HG02970 (cell line): ENCODE measurements around the gene SMPD3.

Experiments used
- ATAC-seq: cut with Tn5 transposase; IDR thresholded peaks from one replicate; pipeline ENCODE4 v1.9.1; 2021; ENCODE audit warnings: mild to moderate bottlenecking, moderate library complexity, moderate number of reproducible peaks; ENCODE audit not compliant: unreplicated experiment, low FRiP score

Gene SMPD3

DNA sequence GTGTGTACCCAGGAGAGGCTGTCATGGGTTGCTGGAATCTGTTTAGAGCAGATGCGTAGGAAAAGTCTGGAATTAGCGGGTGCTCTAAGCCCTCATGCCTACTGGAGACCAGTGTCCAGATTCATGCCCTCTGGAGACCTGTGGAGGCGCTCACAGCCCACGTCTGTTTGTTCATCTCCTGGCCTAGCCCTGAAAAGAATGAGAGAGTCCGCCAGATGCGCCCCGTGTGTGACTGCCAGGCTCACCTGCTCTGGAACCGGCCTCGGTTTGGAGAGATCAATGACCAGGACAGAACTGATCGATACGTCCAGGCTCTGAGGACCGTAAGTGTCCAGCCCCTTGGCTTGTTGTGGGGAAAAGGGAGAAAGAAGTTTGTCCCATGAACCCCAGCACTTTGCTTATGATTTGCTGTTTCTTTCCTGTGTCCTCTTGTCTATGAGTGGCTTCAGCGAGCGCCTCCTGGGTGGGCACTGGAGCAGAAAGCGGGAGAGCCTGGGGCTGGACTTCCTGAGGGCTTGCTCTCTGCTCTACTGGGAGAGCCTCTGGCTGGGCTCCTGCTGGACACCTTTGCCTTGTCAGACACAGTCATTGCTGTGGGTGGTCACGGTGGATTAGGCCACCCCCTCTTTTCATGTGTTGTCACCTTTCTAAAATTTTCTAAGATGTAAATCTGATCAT is 102.2 kb downstream of the SMPD3 start:
- no peak for ATAC-seq

DNA sequence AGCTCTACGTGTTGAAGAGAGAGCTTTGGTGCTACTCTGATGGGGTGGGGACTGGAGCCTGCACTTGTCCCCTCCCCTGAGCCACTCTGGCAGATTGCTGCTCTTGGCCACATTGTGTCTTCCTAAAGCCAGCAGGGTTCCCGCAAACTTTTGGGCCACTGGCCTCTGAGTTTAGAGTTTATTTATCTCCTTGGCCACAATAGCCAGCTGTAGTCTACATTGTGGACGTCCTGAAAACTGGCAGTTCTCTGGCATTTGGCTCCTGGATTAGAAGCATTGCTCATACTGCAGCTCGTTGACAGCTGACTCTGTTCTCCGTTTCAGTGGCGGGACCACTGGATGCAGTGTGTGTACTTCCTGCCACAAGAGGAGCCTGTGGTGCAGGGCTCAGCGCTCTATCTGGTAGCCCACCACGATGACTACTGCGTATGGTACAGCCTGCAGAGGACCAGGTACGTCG is 102.9 kb downstream of the SMPD3 start:
- no peak for ATAC-seq

DNA sequence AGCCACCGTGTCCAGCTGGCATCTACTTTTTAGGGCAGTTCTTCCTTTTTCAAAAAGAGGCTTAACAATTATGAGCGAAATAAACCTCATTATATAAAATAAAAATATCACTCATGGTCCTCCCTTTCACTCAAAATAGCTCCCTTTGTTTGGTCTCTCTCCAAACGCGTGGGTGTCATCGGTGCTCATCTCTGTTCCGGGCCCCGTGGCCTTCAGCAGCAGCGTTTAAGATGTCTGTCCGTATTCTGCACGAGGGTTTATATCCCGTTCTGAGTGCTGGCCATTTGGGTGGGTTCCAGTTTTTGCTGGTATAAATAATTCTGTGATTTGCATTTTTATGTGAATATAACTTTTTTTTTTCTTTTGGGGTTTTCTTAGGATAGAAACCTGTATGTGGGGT is 104.1 kb downstream of the SMPD3 start:
- ATAC-seq, result no peak

DNA sequence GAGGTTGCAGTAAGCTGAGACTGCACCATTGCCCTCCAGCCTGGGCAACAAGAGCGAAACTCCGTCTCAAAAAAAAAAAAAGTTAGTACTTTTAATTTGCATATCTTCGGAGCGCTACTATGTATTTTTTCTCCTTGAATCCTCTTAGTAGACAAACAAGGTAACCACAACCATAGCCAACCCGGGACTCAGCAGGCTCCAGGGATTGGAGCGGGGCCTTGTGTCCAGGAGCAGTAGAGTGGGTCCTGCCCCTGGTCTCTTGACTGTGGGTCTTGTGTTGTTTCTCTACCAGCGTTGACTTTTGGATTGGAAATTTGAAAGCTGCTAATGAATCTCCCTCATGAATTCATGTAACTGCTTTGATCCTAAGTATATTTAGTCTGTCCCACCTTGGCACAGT is 105.2 kb downstream of the SMPD3 start:
- no peak for ATAC-seq

DNA sequence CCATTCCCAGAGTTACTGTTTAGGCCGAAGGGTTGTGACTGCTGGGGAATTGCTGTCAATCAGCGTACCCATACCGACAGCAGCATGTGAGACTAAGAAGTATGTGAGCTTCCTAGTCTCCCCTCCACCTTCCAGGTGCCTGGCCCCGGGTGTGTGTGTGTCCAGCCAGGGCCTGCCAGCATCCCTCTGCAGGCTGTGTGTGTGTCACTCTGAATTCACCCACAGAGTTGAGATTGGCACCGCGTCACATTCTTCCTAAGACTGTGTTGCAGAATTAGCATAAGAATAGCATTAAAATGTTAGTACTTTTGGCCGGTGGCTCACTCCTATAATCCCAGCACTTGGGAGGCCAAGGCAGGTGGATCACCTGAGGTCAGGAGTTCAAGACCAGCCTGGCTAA is 105.7 kb downstream of the SMPD3 start:
- no peak for ATAC-seq

DNA sequence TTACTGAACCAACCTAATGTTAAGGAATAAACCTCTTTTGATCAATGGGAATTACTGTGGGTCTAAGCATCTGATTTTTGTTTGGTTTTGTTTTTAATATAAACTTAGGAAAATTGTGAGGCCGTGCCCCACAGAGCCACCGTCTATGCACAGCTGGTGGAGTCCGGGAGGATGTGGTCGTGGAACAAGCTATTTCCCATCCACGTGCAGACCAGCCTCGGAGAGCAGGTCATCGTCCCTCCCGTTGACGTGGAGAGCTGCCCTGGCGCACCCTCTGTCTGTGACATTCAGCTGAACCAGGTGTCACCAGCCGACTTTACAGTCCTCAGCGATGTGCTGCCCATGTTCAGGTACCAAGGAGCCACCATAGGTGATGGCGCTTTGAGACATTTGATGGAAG is 109.1 kb downstream of the SMPD3 start:
- no peak for ATAC-seq

DNA sequence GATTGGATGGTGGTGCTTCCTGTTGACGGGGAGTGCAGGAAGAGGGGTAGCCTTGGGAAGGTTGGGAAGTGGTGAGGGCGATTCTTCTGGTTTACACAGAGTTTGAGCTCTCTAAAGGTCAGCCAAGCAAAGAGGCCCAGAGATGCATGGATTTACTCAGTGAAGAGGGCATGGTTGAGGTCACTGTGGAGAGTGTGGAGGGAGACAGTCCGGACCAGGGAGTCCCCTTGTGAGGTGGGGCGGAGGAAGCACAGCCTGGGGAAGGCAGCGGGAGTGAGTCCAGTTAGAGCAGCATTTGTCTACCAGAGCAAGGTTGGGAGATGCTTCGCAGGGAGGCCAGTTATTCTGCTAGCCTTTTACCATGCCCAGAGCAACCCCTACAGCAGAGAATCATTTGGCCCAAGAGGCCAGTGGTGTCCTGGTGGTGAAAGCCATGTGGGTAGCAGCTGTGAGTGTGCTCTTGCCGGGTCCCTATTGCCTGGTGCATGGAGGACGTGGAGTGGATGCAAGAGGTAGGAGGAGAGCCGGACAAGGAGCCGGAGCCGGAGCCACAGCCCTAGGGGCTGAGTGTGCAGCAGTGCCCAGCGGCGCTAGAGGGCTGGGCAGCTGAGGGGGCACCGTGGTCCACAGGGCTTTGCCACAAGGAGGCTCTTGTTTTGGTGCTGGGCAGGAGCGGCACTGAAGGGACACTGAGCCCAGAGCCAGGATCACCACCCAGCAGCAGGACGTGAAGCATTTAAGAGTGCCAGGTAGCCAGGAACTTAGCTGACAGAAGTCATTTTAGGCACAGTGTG is 109.8 kb downstream of the SMPD3 start:
- no peak for ATAC-seq

DNA sequence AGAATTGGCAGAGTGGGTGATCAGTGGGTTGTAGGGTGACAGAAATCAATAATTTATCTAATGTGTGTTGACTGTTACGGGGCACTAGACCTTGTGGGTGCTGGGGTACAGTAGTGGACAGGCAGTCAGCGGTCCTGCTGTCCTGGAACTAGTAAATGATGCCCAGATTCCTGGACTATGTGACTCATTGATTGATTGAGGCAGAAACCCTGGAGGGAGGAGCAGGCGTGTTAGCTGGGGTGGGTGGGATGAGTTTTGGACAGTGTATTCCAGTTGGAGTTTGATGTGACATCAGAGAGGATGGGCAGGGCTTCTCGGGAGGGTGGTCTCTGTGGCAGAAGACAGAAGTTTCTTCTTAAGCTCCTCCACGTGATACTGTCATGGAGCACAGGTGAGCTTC is 113.1 kb downstream of the SMPD3 start:
- no peak for ATAC-seq

DNA sequence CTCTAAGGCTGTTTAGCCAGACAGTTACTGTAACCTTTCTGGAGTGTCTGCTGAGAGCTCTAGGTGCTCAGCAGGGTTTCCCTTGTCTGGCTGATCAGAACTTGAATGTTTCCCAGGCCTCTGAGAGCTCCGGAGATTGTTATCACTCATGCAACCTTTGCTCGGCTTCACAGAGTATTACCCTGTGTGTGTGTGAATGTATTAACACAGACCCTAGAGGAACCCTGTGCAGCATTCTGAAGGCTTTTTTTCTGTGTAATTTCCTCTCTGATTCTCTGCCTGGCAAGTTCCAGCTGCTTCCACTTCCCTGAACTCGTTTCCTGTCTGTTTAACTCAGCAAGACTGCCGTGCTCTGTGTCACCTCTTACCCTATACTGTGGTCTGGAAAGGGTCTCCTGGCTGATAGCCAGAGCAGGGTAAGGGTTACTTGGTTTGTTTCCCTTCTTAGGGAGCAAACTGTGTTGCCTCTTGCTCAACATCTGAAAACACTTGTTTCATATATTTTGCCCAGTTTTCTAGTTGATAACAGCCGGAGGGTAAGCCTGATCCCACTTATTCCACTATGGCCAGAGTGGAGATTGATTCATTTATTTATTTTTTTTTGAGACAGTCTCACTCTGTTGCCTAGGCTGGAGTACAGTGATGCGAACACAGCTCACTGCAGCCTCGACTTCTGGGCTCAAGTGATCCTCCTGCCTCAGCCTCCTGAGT is 115.7 kb downstream of the SMPD3 start:
- no peak for ATAC-seq

DNA sequence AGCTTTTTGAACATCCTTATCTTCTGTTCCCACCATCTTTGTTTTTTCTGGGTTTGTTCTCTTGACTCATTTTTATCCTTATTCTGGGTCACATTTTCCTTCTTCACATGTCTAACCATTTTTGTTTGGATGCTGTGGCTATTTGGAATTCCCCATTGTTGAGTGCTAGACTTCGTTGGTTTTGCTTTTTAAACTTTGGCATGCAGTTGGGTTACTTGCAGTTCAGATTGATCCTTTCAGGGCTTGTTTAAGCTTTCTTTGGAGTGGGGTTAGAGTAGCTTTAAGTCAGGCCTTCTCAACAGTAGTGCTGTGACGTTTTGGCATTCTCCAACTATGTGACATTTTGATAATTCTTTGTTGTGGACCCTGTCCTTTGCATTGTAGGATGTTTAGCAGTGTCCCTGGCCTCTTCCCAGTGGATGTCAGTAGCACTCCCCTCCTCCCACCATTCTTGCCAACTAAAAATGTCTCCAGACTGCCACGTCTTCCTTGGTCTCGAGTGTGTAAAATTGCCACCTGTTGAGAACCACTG is 116.4 kb downstream of the SMPD3 start:
- no peak for ATAC-seq

DNA sequence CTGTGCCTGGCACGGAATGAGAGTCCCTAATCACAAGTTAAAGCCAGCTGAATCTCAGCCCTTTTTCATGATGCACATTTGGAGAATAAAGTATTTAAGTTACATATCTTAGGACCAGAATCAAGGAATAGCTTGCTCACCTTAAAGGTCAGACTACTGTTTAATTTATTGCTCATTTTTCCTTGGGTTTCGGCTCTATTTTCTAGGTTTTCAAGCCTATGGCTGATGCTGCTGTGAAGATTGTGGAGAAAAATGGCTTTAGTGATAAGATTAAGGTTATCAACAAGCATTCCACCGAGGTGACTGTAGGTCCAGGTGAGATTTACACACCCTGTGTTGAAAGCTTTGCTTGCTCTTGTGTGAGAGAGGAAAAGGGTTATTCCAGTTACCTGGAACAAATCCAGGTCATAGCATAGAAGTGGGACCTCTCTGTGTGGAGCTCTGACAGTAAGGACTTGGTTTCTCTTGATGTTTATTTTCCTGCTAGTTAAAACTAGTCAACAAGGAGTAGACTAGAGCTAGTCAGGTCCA is 119.4 kb downstream of the SMPD3 start:
- no peak for ATAC-seq

DNA sequence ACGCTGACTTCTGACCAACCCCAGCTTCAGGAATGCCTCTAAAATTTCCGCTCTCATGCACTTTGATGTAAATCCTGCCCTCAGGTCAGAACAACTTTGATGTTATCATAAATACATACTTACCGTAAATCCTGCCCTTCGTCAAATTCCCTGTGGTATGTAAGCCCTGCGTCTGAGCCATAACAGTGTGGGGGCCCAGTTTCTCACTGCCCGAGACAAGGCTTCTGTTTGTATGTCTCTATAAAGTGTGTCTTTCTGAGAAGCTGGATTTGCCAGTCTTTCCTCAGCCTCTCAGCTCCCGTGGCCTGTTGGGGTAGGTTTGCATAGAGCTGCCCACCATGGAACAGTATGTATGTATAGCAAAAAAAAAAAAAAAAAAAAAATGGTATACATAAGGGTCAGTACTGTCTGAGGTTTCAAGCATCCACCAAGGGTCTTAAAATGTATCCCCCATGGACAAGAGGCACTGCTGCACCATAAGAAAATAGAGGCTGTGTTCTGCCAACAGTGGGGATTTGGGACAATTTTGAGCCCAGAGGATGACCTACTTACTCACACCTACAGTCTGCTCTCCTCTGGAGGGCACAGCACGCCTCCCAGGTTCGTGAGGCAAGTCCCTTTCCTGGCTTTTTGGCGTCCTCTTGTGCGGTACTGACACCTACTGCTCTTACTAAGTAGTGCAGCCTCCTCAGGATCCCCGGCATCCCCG is 120.0 kb downstream of the SMPD3 start:
- ATAC-seq, result peak; percentile 49

DNA sequence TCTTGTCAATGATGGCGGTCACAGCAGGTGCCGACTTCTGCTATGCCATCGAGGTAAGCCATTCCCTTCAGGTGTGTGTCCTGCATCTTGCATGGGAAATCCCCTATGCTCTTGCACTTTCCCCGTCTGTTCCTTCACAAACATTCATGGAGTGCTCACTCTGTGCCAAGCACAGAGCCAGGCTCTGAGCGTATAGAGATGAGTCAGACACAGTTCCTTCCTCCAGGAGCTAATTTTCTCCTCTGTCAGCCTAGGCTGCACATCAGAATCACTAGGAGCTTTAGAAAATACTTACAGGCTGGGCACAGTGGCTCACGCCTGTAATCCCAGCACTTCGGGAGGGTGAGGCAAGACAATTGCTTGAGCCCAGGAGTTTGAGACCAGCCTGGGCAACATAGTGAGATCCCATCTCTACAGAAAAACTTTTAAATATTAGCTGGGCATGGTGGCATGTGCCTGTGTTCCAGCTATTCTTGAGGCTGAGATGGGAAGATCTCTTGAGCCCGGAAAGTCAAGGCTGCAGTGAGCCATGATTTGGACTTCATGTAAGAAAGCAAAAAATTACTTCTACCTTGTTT is 123.4 kb downstream of the SMPD3 start:
- ATAC-seq, result no peak

DNA sequence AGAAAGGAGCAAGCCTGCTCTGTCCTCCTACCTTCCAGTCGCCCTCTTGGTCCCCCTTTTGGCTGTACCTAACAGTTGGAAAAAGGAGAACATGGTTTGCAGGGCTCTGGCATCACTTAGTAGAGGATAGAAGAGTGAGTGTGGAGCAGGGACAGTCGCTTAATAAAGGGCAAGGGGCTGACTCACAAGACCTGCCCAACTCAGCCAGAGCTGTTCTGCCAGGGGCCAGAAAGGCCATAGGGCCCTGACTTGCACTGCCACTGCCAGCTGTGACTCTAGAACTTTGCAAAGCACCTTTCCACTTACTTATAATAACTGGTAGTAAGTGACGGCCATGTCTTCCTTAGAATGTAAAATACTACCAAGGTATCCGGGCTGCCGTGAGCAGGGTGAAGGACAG is 124.0 kb downstream of the SMPD3 start:
- no peak for ATAC-seq

DNA sequence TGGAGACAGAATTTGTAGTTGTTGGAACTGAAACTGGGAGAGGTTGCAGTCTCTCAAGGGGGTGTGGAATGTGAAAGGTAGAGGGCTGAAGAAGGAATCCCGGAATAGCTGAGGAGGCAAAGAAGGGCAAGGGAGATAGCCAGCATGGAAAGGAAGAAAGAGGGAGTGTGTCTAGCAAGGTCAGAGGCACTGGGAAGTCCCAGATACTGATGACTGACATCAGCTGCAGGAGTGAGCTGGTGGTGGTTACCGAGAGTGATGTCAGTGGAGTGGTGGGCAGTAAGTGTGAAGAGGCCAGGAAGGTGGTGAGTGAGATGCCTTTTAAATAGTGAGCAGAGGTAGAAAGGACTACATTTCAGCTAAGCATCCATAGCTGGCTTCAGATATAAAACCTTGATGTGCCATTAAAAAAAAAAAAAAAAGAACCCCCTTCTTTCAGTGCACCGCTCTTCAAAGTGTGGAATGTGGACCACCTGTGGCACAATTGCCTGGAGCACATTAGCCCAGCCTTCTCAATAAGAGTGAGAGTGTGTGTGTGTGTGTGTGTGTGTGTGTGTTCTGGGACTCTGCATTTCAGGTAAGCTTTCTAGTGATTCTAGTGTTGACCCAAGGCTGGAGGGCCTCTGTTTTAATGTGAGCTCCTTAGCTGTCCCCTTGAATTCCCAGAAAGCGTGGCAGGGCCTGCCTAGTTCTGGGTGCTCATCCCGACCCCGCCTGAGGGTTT is 129.0 kb downstream of the SMPD3 start:
- no peak for ATAC-seq

DNA sequence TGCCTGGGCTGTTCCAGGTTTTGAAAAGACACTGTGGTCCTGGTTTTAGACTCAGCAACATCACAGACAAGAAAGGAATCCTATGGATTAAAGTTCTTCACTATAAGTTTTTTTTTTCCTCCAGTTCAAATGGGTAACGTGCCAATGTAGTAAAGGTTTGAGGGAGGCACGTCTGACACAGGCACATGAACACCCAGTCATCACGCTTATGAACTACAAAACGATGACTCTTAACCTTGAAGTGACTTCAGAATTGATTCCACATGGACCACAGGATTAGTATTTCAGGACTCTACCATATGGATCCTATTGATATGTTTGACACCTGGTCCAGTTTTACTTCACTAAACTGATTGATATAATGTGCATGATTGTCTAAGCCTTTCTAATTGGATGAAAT is 135.2 kb downstream of the SMPD3 start:
- ATAC-seq, result no peak

DNA sequence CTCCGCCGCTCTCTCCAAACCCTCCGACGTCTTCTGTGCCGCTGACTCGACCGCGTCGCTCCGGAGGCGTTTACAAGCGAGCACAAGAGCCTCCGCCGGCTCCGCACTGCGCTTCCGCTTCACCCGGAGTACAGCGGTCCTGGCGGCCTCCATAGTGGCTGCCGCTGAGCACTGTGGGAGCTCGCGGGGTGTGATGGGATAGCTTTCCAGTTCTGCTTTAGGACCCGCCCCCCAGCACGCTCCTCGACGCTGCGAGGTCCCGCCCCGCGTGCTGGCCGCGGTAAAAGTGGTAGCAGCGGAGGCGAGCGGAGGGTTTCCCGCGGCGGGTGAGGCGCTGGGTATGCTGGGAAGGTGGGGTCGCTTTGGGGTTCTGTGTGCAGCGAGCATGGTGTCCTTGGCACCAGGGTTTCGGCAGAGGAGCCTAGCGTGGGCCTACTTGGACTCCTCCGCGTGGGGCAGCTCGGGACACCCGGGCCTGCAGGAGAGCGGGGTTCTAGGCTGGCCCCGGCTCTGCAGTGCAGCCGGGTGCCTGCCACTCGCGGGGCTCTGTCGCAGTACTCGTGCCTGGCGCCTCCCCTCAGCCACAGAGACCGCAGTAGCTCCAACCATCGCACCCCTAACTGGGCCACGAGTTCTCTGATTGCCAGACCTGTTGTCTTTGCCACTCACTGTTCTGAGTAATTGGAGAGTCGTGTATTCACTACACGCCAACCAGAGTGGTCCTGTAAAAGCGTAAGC is 137.4 kb downstream of the SMPD3 start, which contains the start of the genes PRMT7 and SLC7A6OS:
Gene PRMT7 (plus strand): TSS at position 246 of the 738 bp plus-strand sequence. CDS start 4,961 bp downstream, outside the sequence.
Gene SLC7A6OS (minus strand): TSS at position 173 of the 738 bp plus-strand sequence. CDS start 20 bp downstream, at position 153.
- peak; percentile 89 for ATAC-seq

DNA sequence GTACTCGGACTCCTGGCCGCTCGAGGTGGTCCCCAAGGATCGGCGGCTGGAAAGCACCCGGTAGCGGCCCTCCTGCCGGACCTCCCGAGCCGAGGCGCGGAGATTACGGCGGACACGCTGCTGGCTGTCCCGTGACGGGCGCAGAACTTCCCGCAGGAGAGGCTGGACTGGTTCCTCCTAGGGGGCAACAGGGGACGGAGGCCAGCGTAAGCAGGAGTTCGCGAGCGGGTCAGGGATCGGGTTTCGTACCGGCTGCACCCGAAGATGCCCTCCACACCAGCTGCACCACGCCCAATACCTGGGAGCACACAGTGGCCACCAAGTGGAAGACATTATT is 137.9 kb downstream of the SMPD3 start:
- peak; percentile 30 for ATAC-seq
